Mononuclear cell (primary cell): ENCODE results near the gene NABP2. TPM values are rescaled to one million over a fixed set of nuclear protein-coding genes. Genes with fewer than 3 reads are reported as not detected.
A peak's percentile ranks its signal among the peaks of the same experiment; 100 is the strongest.

Experiments
- H3K27me3 ChIP-seq: 2 replicates; pipeline ENCODE4 v1.6.0; 2011; ENCODE audit warnings: low read length, control low read depth; ENCODE audit not compliant: insufficient read depth
- H3K4me1 ChIP-seq: 2 replicates; pipeline ENCODE4 v1.5.1; 2011; ENCODE audit warnings: mild to moderate bottlenecking, low read length, control low read depth; ENCODE audit not compliant: insufficient read depth
- H3K4me3 ChIP-seq: 2 replicates; pipeline ENCODE4 v1.5.1; 2011; ENCODE audit warnings: mild to moderate bottlenecking, low read length, moderate library complexity
- H3K9me3 ChIP-seq: 2 replicates; pipeline ENCODE4 v1.5.1; 2011; ENCODE audit warnings: low read depth, mild to moderate bottlenecking, control low read depth, low read length
- total RNA-seq: library from RNA; depleted of rRNA; stranded (reverse); fragments of >200 nt; gene quantifications from one replicate; pipeline ENCODE4 v1.2.3, GENCODE V29; 2012

The NABP2 gene
- total RNA-seq, 1 donor = 8.9 TPM

GRCh38 chr12:56202366-56202765 is 21.8 kb upstream of the NABP2 start:
- Histone ChIP-seq H3K4me1 (no peaks in the 10 kb centered on the region), H3K9me3 (no peaks in the 10 kb centered on the region)

GRCh38 chr12:56202838-56203237 is 21.3 kb upstream of the NABP2 start:
- no peak overlapping the region for H3K4me3 ChIP-seq
- H3K9me3 ChIP-seq = no peaks in the 10 kb centered on the region
- H3K4me1 ChIP-seq = no peaks in the 10 kb centered on the region
- H3K27me3 ChIP-seq = no peaks in the 10 kb centered on the region

More at GRCh38 chr12:56202366-56202765, 21.8 kb upstream of the NABP2 start:
- no peaks in the 10 kb centered on the region for H3K27me3 ChIP-seq
- H3K4me3 ChIP-seq = no peak overlapping the region

GRCh38 chr12:56204275-56204674 is 19.9 kb upstream of the NABP2 start:
- H3K4me1 ChIP-seq = no peaks in the 10 kb centered on the region
- no peak overlapping the region for H3K4me3 ChIP-seq

GRCh38 chr12:56205445-56205844 is 18.7 kb upstream of the NABP2 start:
- Histone ChIP-seq H3K9me3 (no peaks in the 10 kb centered on the region), H3K4me1 (no peaks in the 10 kb centered on the region), H3K27me3 (no peaks in the 10 kb centered on the region), H3K4me3 (no peak overlapping the region)

More at GRCh38 chr12:56204275-56204674, 19.9 kb upstream of the NABP2 start:
- Histone ChIP-seq H3K27me3 (no peaks in the 10 kb centered on the region), H3K9me3 (no peaks in the 10 kb centered on the region)

GRCh38 chr12:56206452-56207166 is 17.5 kb upstream of the NABP2 start:
- Histone ChIP-seq H3K9me3 (no peaks in the 10 kb centered on the region), H3K4me1 (no peaks in the 10 kb centered on the region), H3K4me3 (no peak overlapping the region), H3K27me3 (no peaks in the 10 kb centered on the region)

- no peaks in the 10 kb centered on the region for H3K27me3 ChIP-seq
- H3K9me3 ChIP-seq = no peaks in the 10 kb centered on the region
These were observed 16.1 kb upstream of the NABP2 start for GRCh38 chr12:56208006-56208405.

GRCh38 chr12:56212361-56212760 is 11.8 kb upstream of the NABP2 start:
- Histone ChIP-seq H3K4me3 (no peak overlapping the region), H3K4me1 (no peaks in the 10 kb centered on the region), H3K27me3 (no peaks in the 10 kb centered on the region), H3K9me3 (no peaks in the 10 kb centered on the region)

More at GRCh38 chr12:56208006-56208405, 16.1 kb upstream of the NABP2 start:
- H3K4me1 ChIP-seq = no peaks in the 10 kb centered on the region
- H3K4me3 ChIP-seq = no peak overlapping the region

- Histone ChIP-seq H3K4me1 (no peaks in the 10 kb centered on the region), H3K4me3 (no peak overlapping the region), H3K27me3 (no peaks in the 10 kb centered on the region)
These were observed 10.3 kb upstream of the NABP2 start for GRCh38 chr12:56213878-56214277.

GRCh38 chr12:56216461-56216860 is 7.7 kb upstream of the NABP2 start:
- Histone ChIP-seq H3K4me1 (peaks cover 21% of the 10 kb centered on the region), H3K4me3 (no peak overlapping the region), H3K27me3 (no peaks in the 10 kb centered on the region), H3K9me3 (no peaks in the 10 kb centered on the region)

More at GRCh38 chr12:56213878-56214277, 10.3 kb upstream of the NABP2 start:
- H3K9me3 ChIP-seq = no peaks in the 10 kb centered on the region

GRCh38 chr12:56219840-56220239 is 4.3 kb upstream of the NABP2 start:
- no peaks in the 10 kb centered on the region for H3K9me3 ChIP-seq
- no peak overlapping the region for H3K4me3 ChIP-seq
- peaks cover 48% of the 10 kb centered on the region for H3K4me1 ChIP-seq
- H3K27me3 ChIP-seq = no peaks in the 10 kb centered on the region

GRCh38 chr12:56220611-56221231 is 3.4 kb upstream of the NABP2 start:
- H3K4me3 ChIP-seq = peak overlapping the region; percentile 98
- H3K27me3 ChIP-seq = no peaks in the 10 kb centered on the region
- H3K9me3 ChIP-seq = no peaks in the 10 kb centered on the region
- peaks cover 55% of the 10 kb centered on the region for H3K4me1 ChIP-seq

GRCh38 chr12:56221232-56221756 is 2.8 kb upstream of the NABP2 start:
- H3K4me1 ChIP-seq = peaks cover 55% of the 10 kb centered on the region
- H3K4me3 ChIP-seq = peak overlapping the region; percentile 98
- no peaks in the 10 kb centered on the region for H3K27me3 ChIP-seq
- no peaks in the 10 kb centered on the region for H3K9me3 ChIP-seq

- H3K9me3 ChIP-seq = no peaks in the 10 kb centered on the region
- H3K4me3 ChIP-seq = peak within 1 kb of the TSS; percentile 98
- H3K4me1 ChIP-seq = peaks cover 55% of the 10 kb centered on the region
- H3K27me3 ChIP-seq = no peaks in the 10 kb centered on the region
These were observed 2.2 kb upstream of the NABP2 start, which contains the start of gene RNF41 for GRCh38 chr12:56221757-56222530. Gene RNF41 (minus strand): TSS chr12:56221922. CDS start chr12:56214047, 7,875 bp downstream.

GRCh38 chr12:56222531-56222895 is 1.6 kb upstream of the NABP2 start:
- no peaks in the 10 kb centered on the region for H3K9me3 ChIP-seq
- H3K4me3 ChIP-seq = peak overlapping the region; percentile 98
- H3K27me3 ChIP-seq = no peaks in the 10 kb centered on the region
- peaks cover 55% of the 10 kb centered on the region for H3K4me1 ChIP-seq

- Histone ChIP-seq H3K4me3 (peak overlapping the region; percentile 57), H3K27me3 (no peaks in the 10 kb centered on the region), H3K9me3 (no peaks in the 10 kb centered on the region), H3K4me1 (peaks cover 55% of the 10 kb centered on the region)
These were observed 506 bp upstream of the NABP2 start for GRCh38 chr12:56223571-56224101.
